SK-N-SH (cell line): ENCODE data around the gene THSD4. TPM values are rescaled to one million over a fixed set of nuclear protein-coding genes. Genes with fewer than 3 reads are reported as not detected.
A peak's percentile ranks its signal among the peaks of the same experiment; 100 is the strongest.

Experiments
- CTCF ChIA-PET: fragments of 300-600, 350-600 bp; formaldehyde crosslinking; extraction: SDS; loops from one replicate; lab custom pipeline; 2021; lab: Yijun Ruan, JAX
- POLR2A ChIA-PET: fragments of 350-600 bp; sonication (Branson Sonifier 250); formaldehyde crosslinking; extraction: SDS; loops from one replicate; lab custom pipeline; 2020; ENCODE audit warnings: antibody characterized with exemption, inconsistent platforms; lab: Yijun Ruan, JAX
- DNase-seq: peaks from one replicate; pipeline ENCODE4 v3.0.0; 2012
- H2AFZ ChIP-seq: fragments of 200-600 bp; sonication (generic); 2 replicates; pipeline ENCODE4 v1.8.1; 2016; ENCODE audit warnings: antibody characterized with exemption, mild to moderate bottlenecking, low read depth
- H3F3A ChIP-seq: fragments of 200-600 bp; sonication (generic); replicated peaks from 2 replicates; pipeline ENCODE3; 2016; ENCODE audit warnings: antibody characterized with exemption, mild to moderate bottlenecking; ENCODE audit not compliant: insufficient read depth
- H3K27ac ChIP-seq, 2 experiments: fragments of 200-500 bp in 1 of 2; fragments of 200-600 bp in 1 of 2; sonication (Bioruptor generic) in 1 of 2; sonication (generic), shearing (Covaris generic) in 1 of 2; 2 replicates each; pipeline versions ENCODE4 v1.5.1 to v1.6.1; 2014 to 2016; ENCODE audit warnings: low read depth in 2 of 2, inconsistent platforms in 1 of 2, low read length in 1 of 2, mild to moderate bottlenecking in 1 of 2, mixed read lengths in 1 of 2
- H3K27me3 ChIP-seq: fragments of 200-600 bp; sonication (generic), shearing (Covaris generic); 2 replicates; pipeline ENCODE4 v1.6.1; 2016; ENCODE audit warnings: mixed run types; ENCODE audit not compliant: insufficient read depth
- H3K36me3 ChIP-seq, 2 experiments: fragments of 200-500 bp in 1 of 2; fragments of 200-600 bp in 1 of 2; sonication (Bioruptor generic) in 1 of 2; sonication (generic) in 1 of 2; replicated peaks in 1 of 2; 2 replicates each; pipeline versions ENCODE3 to v1.5.1; 2014 to 2016; ENCODE audit warnings: low read length in 1 of 2, mild to moderate bottlenecking in 1 of 2; ENCODE audit not compliant: insufficient read depth in 2 of 2, control insufficient read depth in 1 of 2
- H3K4me1 ChIP-seq, 2 experiments: fragments of 200-500 bp in 1 of 2; fragments of 200-600 bp in 1 of 2; sonication (Bioruptor generic) in 1 of 2; sonication (generic), shearing (Covaris generic) in 1 of 2; 2 replicates each; pipeline versions ENCODE4 v1.5.1 to v1.6.1; 2014 to 2016; ENCODE audit warnings: low read depth in 1 of 2, low read length in 1 of 2, mixed run types in 1 of 2; ENCODE audit not compliant: insufficient read depth in 2 of 2, control insufficient read depth in 1 of 2
- H3K4me2 ChIP-seq: fragments of 200-600 bp; sonication (generic), shearing (Covaris generic); 2 replicates; pipeline ENCODE4 v1.6.1; 2017; ENCODE audit warnings: mixed run types
- H3K4me3 ChIP-seq, 2 experiments: fragments of 200-500 bp in 1 of 2; fragments of 200-600 bp in 1 of 2; sonication (Bioruptor generic) in 1 of 2; sonication (generic), shearing (Covaris generic) in 1 of 2; 2 replicates each; pipeline versions ENCODE4 v1.5.1 to v1.8.1; 2014 to 2016; ENCODE audit warnings: low read depth in 2 of 2, inconsistent platforms in 1 of 2, low read length in 1 of 2, mild to moderate bottlenecking in 1 of 2, mixed read lengths in 1 of 2, moderate library complexity in 1 of 2
- H3K79me2 ChIP-seq: fragments of 200-600 bp; sonication (generic); 2 replicates; pipeline ENCODE4 v1.8.1; 2017; ENCODE audit warnings: mild to moderate bottlenecking; ENCODE audit not compliant: insufficient read depth
- H3K9ac ChIP-seq: fragments of 200-600 bp; sonication (generic); 2 replicates; pipeline ENCODE4 v1.6.1; 2017; ENCODE audit warnings: mixed run types
- H3K9me2 ChIP-seq: fragments of 200-600 bp; sonication (generic); 2 replicates; pipeline ENCODE4 v1.6.1; 2017; ENCODE audit warnings: mixed run types
- H3K9me3 ChIP-seq: fragments of 200-600 bp; sonication (generic); 2 replicates; pipeline ENCODE4 v1.6.1; 2017; ENCODE audit warnings: mixed run types, mild to moderate bottlenecking, moderate library complexity
- H4K20me1 ChIP-seq: fragments of 200-600 bp; sonication (generic); 2 replicates; pipeline ENCODE4 v1.6.1; 2017; ENCODE audit warnings: mild to moderate bottlenecking, mixed run types; ENCODE audit not compliant: insufficient read depth
- CHD2 ChIP-seq: fragments of 150-350 bp; IDR thresholded peaks from 2 replicates; pipeline ENCODE4 v1.6.1; 2018; ENCODE audit warnings: low read length; ENCODE audit not compliant: partially characterized antibody
- EZH2phosphoT487 ChIP-seq: fragments of 200-600 bp; sonication (generic); IDR thresholded peaks from 2 replicates; pipeline ENCODE4 v1.6.1; 2017; ENCODE audit warnings: low read depth, mixed run types, mild to moderate bottlenecking, antibody characterized with exemption, moderate library complexity, borderline replicate concordance
- FOXJ3 ChIP-seq: sonication (generic); formaldehyde crosslinking; IDR thresholded peaks from 2 replicates; pipeline ENCODE4 v1.5.1; 2020; ENCODE audit warnings: mild to moderate bottlenecking, missing genetic modification reagents
- FOXM1 ChIP-seq: IDR thresholded peaks from 2 replicates; pipeline ENCODE4 v1.4.0; 2012; ENCODE audit warnings: low read depth, mild to moderate bottlenecking
- GABPA ChIP-seq: IDR thresholded peaks from 2 replicates; pipeline ENCODE4 v1.4.0; 2012; ENCODE audit warnings: low read depth, mild to moderate bottlenecking
- IRF3 ChIP-seq: fragments of 150-350 bp; IDR thresholded peaks from 2 replicates; pipeline ENCODE4 v1.6.1; 2016; ENCODE audit warnings: mild to moderate bottlenecking, low read depth, low read length
- JUND ChIP-seq: IDR thresholded peaks from 2 replicates; pipeline ENCODE4 v1.4.0; 2012
- MEF2A ChIP-seq: IDR thresholded peaks from 2 replicates; pipeline ENCODE4 v1.4.0; 2012; ENCODE audit warnings: low read depth, borderline replicate concordance
- MXI1 ChIP-seq: IDR thresholded peaks from 2 replicates; pipeline ENCODE4 v1.6.1; 2012; ENCODE audit warnings: mild to moderate bottlenecking, low read depth, low read length, improper control_type of control experiment
- PBX3 ChIP-seq: IDR thresholded peaks from 2 replicates; pipeline ENCODE4; 2012
- RAD21 ChIP-seq: IDR thresholded peaks from 2 replicates; pipeline ENCODE4 v1.6.1; 2012; ENCODE audit warnings: mild to moderate bottlenecking, low read length
- REST ChIP-seq: IDR thresholded peaks from 2 replicates; pipeline ENCODE4 v1.6.1; 2012; ENCODE audit warnings: mild to moderate bottlenecking, low read depth, low read length, moderate library complexity
- SIN3A ChIP-seq: IDR thresholded peaks from 2 replicates; pipeline ENCODE4 v1.6.1; 2012; ENCODE audit warnings: low read depth, mild to moderate bottlenecking, low read length, moderate library complexity, borderline replicate concordance
- SMC3 ChIP-seq: IDR thresholded peaks from 2 replicates; pipeline ENCODE4 v1.6.1; 2012; ENCODE audit warnings: low read depth, low read length, improper control_type of control experiment
- TCF12 ChIP-seq: IDR thresholded peaks from 2 replicates; pipeline ENCODE4 v1.4.0; 2012
- YY1 ChIP-seq: IDR thresholded peaks from 2 replicates; pipeline ENCODE4 v1.4.0; 2012; ENCODE audit warnings: low read depth, mild to moderate bottlenecking
- WGBS: methylation state at CpG from one replicate; pipeline ENCODE4 v1.1.6; 2017; ENCODE audit warnings: low lambda C conversion rate; 5-methylcytosine and 5-hydroxymethylcytosine counted together
- polyA plus RNA-seq, 3 experiments: library from polyadenylated mRNA; depleted of rRNA; stranded (reverse); fragments of >200 nt; gene quantifications; 2 replicates each; pipeline ENCODE4 v1.2.3, GENCODE V29; 2012
- TF ChIP-seq, protein P1 (sequence below): fragments of 200-600 bp; sonication (generic); IDR thresholded peaks from 2 replicates; pipeline ENCODE4 v1.6.1; 2017; ENCODE audit warnings: antibody characterized with exemption, mild to moderate bottlenecking, moderate library complexity

THSD4 gene
- polyA plus RNA-seq, 1 of the 3 experiments (the other 2 are of a cell fraction), result 79.1 TPM

DNA sequence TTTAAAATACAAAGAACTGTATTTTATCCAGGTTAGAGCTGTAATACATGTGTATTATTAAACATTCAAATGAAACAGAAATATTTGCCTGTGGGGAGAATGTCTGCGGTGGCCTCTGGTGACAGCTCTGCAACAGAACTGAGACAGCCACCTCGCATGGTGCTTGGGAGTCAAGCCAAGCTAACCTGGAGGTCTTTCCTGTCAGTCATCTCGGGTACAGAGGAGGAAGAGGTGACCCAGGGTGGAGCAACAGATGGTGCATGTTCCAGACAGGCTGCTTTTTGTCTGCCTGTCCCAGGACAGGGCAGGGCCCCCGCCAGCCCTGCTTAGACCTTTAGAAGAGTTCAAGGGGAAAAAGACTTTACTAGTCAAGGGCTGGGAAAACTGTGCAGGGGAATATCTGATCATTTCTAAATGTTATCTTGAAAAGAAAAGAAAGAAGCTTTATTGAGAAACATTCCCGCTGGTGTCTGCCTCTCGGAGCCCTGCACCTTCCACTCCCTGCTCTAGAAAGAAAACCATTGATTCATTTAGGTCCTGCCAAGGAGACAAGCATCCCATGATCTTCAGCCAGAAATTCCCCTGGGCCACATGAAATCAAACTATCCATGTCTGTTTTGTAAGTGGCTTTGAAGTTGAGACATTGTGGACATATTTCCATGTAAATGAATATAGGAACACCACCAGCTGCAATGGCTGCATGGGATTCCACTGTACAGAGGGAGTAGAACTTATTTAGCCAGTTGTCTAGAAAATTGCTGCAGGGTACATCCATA lies 689.6 kb downstream of the THSD4 start (continued):
- TF ChIP-seq REST, result no peak
- TF ChIP-seq YY1, result no peak
- no peak for TF ChIP-seq EZH2phosphoT487
- no peak for TF ChIP-seq SMC3
- TF ChIP-seq, all 33 proteins: peak for 0

- no peak overlapping the region for H3K4me3 ChIP-seq
- H3K79me2 ChIP-seq, result no peaks in the 10 kb centered on the region
- H3K27me3 ChIP-seq, result no peaks in the 10 kb centered on the region
- no peak overlapping the region for H2AFZ ChIP-seq
- H3K9me3 ChIP-seq, result no peaks in the 10 kb centered on the region
- CTCF ChIA-PET, result interaction anchor here (0.6 to 5.2 kb wide), 5 partner anchors 27 to 350 kb away, joined by 3 to 25 read pairs (median 5); no protein-coding TSS in a partner anchor
- peak; percentile 73 for DNase-seq
- H3F3A ChIP-seq, result peaks cover 3% of the 10 kb centered on the region
- H4K20me1 ChIP-seq, result no peaks in the 10 kb centered on the region
- 21% methylated on average over 5 of the region's 7 CpGs for WGBS
- H3K9ac ChIP-seq, result no peak overlapping the region
- peaks cover 21 to 24% of the 10 kb centered on the region in 2 experiments; a peak in 3 of 4 replicates for H3K4me1 ChIP-seq
- H3K4me2 ChIP-seq, result 0 out of 2 replicates have a peak overlapping the region, but pooled peaks have one; percentile 3
- POLR2A ChIA-PET, result no interaction called here
- no peak overlapping the region for H3K27ac ChIP-seq
- no peaks in the 10 kb centered on the region for H3K36me3 ChIP-seq
- H3K9me2 ChIP-seq, result no peaks in the 10 kb centered on the region
- TF ChIP-seq, protein P1, sequence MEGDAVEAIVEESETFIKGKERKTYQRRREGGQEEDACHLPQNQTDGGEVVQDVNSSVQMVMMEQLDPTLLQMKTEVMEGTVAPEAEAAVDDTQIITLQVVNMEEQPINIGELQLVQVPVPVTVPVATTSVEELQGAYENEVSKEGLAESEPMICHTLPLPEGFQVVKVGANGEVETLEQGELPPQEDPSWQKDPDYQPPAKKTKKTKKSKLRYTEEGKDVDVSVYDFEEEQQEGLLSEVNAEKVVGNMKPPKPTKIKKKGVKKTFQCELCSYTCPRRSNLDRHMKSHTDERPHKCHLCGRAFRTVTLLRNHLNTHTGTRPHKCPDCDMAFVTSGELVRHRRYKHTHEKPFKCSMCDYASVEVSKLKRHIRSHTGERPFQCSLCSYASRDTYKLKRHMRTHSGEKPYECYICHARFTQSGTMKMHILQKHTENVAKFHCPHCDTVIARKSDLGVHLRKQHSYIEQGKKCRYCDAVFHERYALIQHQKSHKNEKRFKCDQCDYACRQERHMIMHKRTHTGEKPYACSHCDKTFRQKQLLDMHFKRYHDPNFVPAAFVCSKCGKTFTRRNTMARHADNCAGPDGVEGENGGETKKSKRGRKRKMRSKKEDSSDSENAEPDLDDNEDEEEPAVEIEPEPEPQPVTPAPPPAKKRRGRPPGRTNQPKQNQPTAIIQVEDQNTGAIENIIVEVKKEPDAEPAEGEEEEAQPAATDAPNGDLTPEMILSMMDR, result no peak
- TF ChIP-seq MEF2A (no peak), SMC3 (no peak), RAD21 (no peak), IRF3 (no peak), MXI1 (no peak), SIN3A (no peak), YY1 (no peak), PBX3 (peak; percentile 39; the same call in 1 of the 2 replicates), EZH2phosphoT487 (no peak), JUND (peak; percentile 53; the same call in 1 of the 2 replicates), REST (no peak), CHD2 (no peak), TCF12 (peak; percentile 62), FOXJ3 (no peak), FOXM1 (no peak), GABPA (no peak)
These were observed 691.2 kb downstream of the THSD4 start for GRCh38 chr15:71806452-71806931.
